ENCODE data around the gene DCANP1.
A peak's percentile ranks its signal among the peaks of the same experiment; 100 is the strongest.

Gene DCANP1

DNA sequence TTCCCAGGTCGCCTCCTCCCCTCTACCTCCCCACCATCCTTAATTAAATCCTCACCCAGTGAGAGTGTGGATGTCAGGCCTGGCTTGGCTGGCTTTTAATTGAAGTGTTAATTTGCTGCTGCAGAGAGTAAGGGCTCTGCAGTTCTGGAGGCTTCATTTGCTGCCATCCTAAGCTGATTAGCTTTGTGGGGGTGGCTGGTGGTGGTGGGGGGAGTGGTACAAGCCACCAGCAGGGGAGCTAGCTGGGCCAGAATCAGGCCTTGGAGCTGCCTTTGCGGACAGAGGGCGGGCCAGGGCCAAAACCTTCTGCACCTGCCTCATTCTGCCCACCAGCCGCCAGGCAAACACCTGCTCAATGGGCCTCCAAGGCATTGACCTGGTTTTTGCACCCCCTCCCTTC, 31.8 kb upstream of the DCANP1 start:
- no peak for DNase-seq

DNA sequence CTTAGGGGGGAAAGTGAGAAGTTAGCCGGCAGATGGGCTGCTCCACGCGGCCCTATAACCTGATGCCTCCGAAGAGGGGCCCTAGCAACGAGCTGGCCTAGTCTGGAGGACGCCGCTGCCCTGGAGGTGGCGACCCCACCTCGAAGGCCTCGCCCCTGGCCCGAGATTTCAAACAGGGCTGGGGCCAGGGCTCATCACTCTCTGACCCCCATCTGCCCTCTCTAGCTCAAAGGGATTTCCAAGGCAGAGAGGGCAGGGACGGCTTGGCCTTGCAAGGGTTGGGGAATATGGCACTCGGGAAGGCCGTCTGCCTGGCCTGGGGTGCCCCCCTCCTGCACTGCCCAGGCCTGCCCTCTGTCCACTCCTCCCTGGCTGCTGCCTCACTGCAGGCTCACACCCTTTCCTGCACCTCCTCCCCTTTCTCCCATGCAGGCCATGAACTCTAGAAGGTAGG, 30.5 kb upstream of the DCANP1 start:
- no peak for DNase-seq

DNA sequence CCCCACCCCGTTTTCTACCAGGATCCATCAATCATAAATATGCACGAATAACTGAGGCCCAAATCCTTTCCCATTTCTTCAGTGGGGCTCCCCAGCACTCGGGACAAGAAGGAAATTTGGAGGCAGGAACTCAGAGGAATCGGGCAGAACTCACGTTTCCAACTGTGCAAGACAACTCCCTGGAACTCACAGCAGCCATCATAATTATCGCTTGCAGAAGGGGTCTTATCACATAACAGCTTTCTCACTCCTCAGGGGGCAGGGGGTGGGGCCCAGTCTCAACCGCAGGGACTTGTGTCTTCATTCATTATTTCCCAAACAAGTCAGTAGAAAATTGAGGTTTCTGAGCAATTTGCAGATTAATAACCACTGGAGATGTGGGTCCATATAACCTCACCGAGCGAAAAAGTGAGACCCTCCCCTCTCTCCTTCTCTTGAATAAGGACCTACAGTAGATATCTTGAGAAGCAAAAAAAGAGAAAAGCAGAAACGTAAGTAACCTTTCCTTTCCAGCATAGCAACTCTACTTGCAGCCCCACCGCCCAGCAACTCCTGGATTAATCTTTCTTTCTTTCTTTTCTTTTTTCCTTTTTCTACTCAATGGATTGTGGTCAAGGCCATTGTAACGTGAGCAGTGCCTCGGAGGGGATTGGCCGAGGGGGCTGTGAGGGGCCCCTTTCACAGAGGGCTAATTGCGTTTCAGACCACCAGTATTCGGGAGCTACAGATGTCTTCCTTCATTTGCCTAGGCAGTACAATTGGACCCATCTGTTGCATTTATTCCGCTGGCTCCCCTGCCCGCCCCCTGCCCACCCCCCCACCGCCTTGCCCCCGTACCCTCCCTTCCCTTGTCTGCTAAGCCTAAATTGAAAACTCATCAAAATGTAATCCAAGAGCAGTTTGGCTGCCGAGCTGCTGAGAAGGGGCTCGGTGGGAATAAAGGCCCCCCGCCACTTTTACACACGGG, 29.8 kb upstream of the DCANP1 start:
- DNase-seq: no peak

DNA sequence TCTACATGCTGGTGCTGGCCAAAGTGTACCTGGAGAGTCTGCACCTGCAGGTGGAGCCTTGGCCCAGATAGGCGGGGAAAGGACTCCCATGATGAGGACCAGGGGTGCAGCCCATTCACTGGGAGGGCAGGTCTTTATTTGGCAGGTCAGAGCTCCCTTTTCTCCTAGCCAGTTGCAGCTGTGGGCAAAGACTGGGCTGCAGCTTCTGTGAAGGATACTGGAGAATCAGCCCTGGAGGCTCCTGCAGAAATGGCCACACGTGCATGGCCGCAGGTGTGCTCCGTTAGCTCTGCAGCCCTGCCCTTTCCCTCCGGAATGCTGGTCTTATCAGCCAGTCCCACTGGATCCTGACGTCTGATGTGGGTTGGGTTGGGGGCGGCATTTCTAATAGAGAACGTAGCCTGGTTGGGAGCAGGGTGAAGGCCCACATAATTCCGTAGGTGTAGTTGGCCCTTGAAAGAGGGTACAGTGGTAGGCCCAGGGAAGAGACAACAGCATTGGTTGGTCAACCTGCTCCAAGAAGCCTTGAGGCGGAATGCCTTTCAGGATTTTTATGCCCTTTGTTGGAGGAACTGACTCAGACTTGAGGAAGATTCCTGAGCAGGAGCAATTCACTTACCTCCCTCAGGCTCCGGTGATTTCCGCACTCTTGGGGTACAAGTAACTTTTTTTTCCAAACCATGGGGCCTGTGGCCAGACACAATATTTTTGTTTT, 27.0 kb upstream of the DCANP1 start:
- DNase-seq: no peak

DNA sequence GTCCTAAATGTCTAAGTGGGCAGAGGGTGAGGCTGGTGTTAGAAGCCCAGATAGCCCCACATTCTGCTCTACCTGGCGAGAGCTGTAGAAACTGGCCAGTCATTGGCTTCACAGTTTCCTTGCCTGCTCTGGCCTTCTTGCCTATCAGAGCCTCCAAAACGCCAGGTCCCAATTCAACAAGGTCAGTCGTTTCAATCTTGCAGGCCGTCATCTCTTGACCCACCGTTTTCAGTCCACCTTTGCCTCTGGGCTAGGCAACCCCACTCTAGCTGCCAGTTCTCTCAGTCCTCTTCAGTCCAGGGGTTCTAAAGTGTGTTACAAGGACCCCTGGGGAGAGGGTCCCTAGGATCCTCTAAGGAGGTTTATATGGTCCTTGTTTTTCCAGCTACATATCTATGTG, 25.0 kb upstream of the DCANP1 start:
- no peak for DNase-seq

DNA sequence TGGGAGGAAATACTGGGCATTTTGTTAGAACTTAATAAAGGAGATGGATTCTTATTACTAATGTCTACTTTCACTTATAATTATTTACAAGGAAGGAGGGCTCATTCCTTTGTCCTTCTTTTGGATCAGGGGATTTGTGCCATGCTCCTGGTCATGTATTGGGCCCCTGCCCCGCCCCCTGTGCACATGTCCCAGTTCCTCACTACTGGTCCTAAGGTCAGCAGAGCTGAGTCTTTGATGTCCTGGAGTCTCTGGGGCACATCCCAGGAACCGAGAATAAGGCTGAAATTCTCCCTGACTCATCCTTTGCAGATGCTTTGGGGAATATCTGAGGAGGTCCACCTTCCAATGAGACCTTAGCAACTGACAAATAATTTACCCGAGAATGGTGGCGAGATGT, 24.6 kb upstream of the DCANP1 start:
- no peak for DNase-seq

DNA sequence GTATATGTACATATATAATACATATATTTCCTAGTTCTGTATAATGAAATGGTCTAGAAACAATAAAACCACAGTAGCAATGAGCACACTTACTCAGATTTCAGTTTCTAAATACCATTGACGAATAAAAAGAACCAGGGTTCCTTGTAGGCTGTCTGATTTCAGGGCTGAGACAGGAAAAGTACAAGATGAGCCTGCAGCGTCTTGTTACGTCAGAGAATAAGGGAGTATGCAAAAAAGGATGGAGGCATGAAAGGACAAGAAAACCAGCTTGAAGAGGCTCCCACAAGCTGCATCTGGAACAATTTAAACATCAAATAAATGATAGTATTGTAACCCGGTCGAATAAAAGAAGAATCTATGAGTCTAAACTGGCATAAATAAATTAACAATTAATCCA, 22.8 kb upstream of the DCANP1 start:
- DNase-seq: no peak

DNA sequence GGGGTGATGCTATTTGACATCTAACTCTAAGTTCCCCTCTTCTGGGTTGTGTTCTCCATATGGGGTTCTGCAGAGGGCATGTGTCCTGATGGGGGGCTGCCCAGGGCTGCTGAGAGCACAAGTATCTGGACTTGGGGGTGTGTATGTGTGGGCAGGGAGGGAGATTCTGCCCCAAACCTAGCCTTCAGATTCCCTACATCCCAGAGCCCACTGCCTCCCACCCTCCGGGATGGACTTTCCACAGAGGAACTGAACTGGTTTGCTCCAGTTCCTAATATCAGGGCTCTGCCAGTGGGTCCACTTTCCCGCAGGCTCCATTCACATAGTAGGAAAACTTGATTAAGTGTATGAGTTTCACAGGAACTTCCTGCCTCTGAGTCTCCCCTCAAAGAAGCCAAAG, 21.4 kb upstream of the DCANP1 start:
- no peak for DNase-seq

DNA sequence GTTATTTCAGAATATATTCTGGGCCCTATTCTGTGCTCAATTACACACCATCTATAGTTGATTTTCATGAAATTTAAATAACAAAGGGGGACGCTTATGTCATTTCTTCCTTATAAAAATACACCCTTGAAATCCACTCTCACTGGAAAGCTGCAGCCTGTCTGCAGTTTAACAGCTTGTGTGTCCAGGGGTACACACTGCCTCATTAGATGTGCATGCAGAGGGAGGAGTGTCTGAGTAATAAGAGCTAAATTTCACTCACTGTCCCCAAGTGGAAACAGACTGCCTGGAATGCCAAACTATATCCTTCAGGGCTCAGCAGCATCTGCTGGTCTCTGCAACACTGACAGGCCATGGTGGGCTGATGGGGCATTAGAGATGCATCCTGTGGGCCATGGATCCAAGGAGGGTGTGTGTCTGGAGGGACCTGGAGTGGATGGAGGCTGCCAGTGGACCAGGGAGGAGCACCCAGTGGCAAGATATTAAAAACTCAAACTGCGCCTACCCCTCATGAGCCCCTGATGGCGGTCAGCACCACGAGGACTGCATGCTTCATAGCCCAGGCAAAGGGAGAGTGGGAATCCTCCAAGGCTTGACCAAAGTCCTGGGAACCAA, 20.8 kb upstream of the DCANP1 start:
- DNase-seq: no peak

DNA sequence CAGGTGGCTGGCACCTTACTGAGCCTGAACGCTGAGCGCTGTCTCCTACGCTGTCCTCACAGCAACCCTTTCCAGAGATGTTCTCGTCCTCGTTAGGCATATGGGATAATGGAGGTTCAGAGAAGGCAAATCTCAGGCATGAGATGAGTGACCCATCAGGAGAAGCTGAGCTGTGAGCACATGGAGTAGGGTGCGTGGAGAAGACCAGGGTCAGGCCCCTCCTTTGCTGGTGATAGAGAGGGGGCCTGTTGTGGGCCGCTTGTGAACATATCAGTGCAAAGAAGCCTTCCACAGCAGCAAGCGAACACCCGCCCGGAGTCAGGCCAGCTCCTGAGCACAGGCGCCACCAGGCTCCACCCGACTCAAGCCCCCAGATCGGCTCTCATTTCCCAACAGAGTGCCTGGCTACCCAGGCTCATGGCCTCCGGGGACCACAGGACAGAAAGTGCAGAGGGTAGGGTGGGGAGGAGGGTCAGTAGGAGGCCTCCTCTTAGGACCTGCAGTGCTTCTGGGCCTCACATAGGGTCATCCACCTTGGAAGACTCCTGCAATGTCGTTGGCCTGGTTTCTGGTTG, 20.0 kb upstream of the DCANP1 start:
- DNase-seq: no peak

DNA sequence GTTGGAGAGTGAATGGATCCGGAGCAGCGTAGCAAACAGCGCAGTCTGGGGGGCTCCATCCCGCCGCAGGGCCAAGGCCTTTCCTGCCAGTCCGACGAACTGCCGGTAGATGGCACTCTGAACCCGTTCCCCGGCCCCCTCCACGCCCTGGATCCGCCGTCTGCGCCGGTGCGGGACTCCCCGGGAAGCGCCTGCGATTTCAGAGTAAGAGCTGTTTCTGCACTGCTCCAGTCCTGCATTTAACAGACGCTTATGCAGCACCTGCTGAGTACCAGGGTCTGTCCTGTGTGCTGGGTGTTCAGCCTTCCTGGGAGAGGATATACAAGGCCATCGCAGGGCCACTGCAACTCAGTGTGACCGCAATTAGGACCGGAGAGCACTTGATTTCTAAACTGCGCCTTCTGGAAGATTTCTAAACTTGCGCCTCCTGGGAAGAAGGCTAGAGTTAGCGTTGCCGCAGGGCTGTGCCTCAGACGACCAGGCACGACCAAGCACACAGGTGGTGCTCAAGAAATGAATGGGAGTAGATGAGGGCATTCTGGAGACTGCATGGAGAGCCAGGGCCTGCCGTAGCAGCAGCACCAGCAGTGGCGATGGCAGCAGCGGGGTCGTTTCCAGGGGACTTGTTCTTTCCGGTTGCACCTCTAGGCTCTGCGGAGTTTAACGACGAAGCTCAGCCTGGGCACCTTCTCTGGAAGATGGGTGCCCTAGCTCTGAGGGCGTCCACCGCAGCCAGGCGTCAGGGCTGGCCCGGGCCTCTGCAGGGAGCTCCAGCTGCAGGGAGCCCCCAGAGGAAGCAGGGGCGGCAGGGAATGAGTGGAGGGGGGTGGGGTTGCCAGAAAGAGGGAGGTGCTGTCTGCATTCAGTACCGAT, 19.3 kb upstream of the DCANP1 start:
- DNase-seq: peak; percentile 22

DNA sequence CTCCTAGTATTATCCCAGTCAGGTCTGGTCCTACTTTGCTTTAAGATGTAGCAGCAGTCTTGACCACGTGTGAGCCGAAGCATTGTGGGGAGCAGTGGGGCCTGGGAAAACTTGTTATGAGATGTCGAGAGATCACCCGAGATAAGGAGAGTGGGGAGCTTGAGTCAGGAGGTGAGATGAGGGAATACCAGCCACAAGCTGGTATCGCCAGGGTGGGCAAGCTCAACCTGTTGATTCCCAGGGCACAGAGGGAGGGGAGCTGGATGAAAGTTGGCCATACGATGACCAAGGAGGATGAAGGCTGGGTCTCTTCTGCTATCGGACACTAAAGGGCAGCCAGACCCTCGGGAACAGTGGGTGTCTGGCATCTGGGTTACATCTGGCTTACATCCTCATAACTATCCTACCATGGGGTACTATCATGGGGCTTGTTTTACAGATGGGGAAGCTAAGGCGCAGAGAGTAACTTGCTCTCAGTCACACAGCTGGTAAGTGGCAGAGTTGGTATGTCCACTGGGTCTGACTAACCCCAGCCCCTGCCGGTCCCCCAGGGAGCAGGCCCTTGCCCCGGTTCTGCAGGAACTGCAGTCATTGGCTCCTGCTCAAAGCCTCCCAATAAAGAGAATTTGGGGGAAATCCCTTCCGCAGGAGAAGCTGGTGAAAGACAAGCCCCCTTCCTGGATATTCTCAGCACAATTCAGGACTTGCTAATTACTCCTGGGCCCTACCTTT, 18.4 kb upstream of the DCANP1 start:
- DNase-seq: no peak

DNA sequence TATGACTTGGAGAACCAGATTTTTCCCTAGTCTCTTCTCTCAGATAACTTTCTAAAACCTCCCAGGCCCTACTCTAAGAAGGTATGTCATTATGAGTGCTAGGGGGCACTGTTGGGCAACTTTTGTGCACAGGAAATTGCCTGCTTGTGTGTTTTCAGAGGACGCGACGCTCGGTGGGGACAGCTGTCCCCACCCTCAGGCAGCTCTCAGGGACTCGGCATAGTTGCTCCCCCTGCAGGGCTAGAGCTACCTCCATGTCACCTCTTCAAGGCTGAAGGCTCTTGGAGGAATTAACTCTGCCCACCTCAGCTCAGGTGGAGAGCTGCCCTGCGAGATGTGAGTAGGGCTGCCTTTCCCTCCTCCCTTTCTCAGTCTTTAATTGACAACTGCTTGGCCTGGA, 15.2 kb upstream of the DCANP1 start:
- DNase-seq: peak; percentile 9

DNA sequence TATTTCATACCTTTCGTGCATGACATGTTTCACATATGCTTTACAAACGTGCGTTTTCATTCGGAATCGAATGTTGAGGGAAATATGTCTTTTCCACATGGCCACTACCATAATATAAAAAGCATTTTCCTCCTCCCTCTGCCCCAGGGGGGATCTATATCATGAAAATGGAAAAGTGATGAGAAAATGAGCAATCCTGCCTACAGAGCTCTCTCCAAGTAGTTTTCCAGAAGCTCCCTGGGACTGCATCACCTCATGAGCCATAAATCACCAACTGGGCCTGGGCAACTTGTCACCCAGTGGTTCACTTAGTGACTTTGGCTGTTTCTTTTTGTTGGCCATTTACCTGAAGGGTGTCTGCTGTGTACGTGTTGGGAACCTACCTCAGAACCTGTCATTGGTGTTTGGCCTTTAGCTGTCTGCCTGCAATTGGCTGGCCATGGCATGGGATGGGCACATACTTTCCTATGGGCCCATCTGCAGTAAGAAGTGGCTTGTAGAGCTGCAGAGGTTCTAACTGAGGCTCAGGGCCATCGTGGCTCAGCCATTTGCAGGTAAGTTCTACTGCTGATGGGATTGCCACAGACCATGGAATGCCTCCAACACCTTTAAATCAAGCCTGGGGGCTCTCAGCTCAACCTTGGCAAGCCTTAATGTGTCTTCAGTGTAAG, 14.5 kb upstream of the DCANP1 start:
- no peak for DNase-seq

DNA sequence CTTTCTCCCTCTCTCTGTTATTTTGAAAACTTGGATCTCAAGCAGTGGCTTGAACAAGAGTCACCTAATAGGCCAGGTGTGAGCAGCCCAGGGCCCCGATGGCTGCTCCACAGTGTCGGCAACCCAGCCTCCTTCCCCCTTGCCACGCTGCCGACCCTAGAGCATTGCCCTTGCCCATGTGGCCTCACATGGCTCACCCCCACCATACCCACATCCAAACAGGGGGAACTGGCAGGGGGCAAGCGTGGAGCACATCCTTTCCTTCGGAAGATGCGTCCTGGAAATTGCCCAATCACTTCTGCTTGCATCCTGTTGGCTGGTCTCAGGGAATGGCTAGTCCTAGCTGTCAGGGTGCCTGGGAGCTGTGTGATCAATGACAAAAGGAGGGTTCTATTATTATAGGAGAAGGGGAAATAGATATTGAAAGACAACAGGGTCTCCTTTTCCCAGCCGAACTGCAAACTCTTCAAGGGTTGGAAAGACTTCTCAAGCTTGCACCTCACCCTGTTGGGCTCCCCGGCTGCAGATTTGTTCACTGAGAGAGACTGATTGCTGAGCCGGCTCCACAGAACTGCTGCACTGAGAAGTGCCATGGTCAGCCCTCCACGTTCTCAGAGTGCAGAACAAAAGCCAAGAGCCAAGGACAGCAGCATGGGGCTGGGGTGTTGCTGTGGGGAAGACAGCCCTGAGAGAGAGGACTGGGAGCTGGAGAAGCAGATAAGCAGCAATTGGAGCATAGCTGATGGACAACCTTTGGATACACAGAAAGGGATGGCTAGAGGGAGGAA, 13.3 kb upstream of the DCANP1 start:
- no peak for DNase-seq

DNA sequence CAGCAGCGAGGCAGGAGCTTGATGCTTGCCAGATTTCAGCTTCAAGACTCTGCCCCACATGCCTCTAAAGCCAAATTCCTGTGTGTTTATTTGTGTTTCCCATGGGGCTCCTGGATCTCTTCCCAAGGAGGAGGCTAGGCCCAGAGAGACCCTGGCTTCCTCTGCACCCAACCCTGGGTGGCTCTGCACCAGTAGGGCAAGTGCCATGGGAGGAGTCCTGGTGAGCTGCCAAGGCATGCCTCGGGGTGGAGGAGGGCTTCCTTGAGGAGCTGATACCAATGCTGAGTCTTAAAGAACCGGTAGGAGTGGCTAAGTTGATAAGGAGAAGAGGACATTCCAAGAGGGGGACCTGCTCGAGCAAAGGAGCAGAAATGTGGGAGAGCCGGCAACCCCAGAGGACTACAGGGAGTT, 11.8 kb upstream of the DCANP1 start:
- no peak for DNase-seq

DNA sequence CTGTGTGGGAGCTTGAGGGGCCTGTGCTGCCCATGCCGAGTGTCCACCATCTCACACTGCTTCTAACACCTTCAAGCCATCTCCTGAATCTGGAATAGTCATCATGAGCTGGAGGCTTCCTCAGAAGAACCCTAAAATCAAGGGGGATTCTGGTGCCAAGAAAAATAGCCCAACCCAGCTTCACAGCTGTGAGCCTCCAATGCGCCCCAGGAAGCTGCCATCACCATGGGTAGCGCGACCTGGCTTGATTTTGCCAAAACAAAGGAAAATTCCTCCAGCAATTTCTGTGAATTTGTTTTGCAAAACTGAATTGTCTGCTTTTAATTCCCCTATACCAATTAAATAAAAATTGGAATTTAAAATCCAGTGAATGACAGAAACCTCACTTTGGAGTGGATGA, 11.2 kb upstream of the DCANP1 start:
- no peak for DNase-seq

DNA sequence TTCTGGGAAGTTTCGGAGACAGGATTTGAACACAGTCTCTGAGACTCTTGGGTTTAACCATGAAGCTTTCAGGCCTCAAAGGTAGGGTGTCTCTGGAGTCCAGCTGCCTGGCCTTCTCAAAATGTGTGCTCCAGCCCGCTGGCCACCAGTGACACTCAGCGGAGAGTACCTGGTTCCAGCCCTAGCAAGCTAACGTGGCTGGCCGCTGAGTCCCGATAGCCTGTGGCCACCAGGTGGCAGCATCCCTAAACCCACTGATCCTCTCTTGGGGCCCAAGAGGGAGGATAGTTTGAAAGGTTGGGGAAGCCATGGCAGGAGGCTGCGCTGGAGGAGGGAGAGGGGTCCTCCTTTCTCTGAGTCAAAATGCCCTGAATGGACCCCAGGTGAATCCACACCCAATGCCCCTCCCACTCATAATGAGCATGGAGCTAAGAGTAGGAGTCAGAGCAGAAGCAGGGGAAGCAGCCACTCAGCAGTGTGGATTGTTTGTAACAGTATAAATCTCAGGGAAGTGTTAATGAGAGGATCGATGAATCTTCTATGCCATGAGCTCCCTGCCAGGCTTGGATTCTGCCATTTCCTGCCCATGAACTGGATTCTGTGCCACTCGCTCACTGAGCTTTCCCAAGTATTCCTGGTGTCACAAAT, 10.4 kb upstream of the DCANP1 start:
- DNase-seq: peak; percentile 35
